ENCODE measurements around the gene RTF2.

Gene RTF2

GRCh38 chr20:56439771-56440291, 28.6 kb upstream of the RTF2 start:
- no peak for DNase-seq

- DNase-seq, result no peak
These were observed 27.9 kb upstream of the RTF2 start for GRCh38 chr20:56440346-56441007.

GRCh38 chr20:56442389-56443365, 25.8 kb upstream of the RTF2 start:
- no peak for DNase-seq

- DNase-seq, result no peak
These were observed 24.5 kb upstream of the RTF2 start for GRCh38 chr20:56443654-56444540.

- DNase-seq, result no peak
These were observed 23.3 kb upstream of the RTF2 start for GRCh38 chr20:56445130-56445529.

GRCh38 chr20:56445540-56445939, 22.9 kb upstream of the RTF2 start:
- no peak for DNase-seq

- DNase-seq, result no peak
These were observed 21.2 kb upstream of the RTF2 start for GRCh38 chr20:56447227-56447626.

- DNase-seq, result no peak
These were observed 19.0 kb upstream of the RTF2 start for GRCh38 chr20:56449459-56449858.

GRCh38 chr20:56451056-56451765, 17.2 kb upstream of the RTF2 start:
- DNase-seq, result no peak

GRCh38 chr20:56453352-56453751, 15.1 kb upstream of the RTF2 start:
- DNase-seq, result no peak

GRCh38 chr20:56454754-56455153, 13.7 kb upstream of the RTF2 start:
- DNase-seq, result no peak

- no peak for DNase-seq
These were observed 10.1 kb upstream of the RTF2 start for GRCh38 chr20:56458206-56458821.

GRCh38 chr20:56460459-56460858, 8.0 kb upstream of the RTF2 start:
- DNase-seq, result no peak

GRCh38 chr20:56461576-56461975, 6.9 kb upstream of the RTF2 start:
- DNase-seq, result no peak

- no peak for DNase-seq
These were observed 5.0 kb upstream of the RTF2 start for GRCh38 chr20:56463428-56463827.

GRCh38 chr20:56465997-56466396, 2.4 kb upstream of the RTF2 start:
- peak; percentile 8 for DNase-seq

GRCh38 chr20:56467968-56468315, 485 bp upstream of the RTF2 start:
- DNase-seq, result no peak

GRCh38 chr20:56469077-56469449, 636 bp downstream of the RTF2 start:
- no peak for DNase-seq

GRCh38 chr20:56483970-56484369, 15.5 kb downstream of the RTF2 start:
- no peak for DNase-seq

GRCh38 chr20:56487216-56487615, 18.8 kb downstream of the RTF2 start:
- DNase-seq, result no peak

GRCh38 chr20:56488566-56488965, 20.1 kb downstream of the RTF2 start:
- DNase-seq, result no peak

GRCh38 chr20:56501116-56501515, 32.7 kb downstream of the RTF2 start:
- no peak for DNase-seq

Measured in midbrain (tissue), 1 donor.